ENCODE results near the gene SLC25A53.
"Not testable (repeated sequence)": the region's sequence is repeated elsewhere in the genome, so short reads cannot be mapped to it uniquely, and the experiment has no call there.

SLC25A53 gene

DNA sequence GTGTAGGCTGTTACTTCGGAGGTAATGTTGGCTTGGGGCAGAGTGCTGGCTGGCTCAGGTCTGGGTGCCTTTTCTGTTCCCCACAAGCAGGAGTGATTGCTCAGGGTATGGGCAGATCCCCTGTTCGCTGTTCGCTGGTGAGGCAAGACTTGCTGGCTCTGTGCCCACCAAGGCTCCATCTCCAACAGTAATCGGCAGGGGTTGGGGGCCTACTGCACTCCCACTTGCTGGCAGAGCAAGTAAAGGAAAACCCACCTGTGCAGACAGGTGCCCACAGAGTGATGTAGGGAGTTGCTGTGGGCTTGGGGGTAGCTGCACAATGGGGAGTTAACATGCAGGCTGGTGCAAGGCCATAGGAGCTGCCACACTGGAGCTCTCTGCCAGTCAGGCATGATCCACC is 72.7 kb downstream of the SLC25A53 start:
- Mint-ChIP-seq H3K9me3 (no peaks in the 10 kb centered on the region), H3K4me1 (ENCODE audit: low read depth in 2 of 2) (no peaks in the 10 kb centered on the region), H3K27ac (no peak overlapping the region), H3K27me3 (peaks cover 10 to 15% of the 10 kb centered on the region in 2 donors), H3K36me3 (ENCODE audit: insufficient read depth) (no peaks in the 10 kb centered on the region), H3K4me3 (no peak overlapping the region)
- DNase-seq (no peak), ATAC-seq (replicated peaks) (no peak)

- H3K4me3 Mint-ChIP-seq; H3K36me3 Mint-ChIP-seq (ENCODE audit: insufficient read depth); H3K4me1 Mint-ChIP-seq (ENCODE audit: low read depth in 2 of 2); H3K9me3 Mint-ChIP-seq; H3K27ac Mint-ChIP-seq; ATAC-seq (replicated peaks); H3K27me3 Mint-ChIP-seq; DNase-seq: not testable (repeated sequence)
Observed at GRCh38 chrX:104077854-104078253, 79.0 kb downstream of the SLC25A53 start.

DNA sequence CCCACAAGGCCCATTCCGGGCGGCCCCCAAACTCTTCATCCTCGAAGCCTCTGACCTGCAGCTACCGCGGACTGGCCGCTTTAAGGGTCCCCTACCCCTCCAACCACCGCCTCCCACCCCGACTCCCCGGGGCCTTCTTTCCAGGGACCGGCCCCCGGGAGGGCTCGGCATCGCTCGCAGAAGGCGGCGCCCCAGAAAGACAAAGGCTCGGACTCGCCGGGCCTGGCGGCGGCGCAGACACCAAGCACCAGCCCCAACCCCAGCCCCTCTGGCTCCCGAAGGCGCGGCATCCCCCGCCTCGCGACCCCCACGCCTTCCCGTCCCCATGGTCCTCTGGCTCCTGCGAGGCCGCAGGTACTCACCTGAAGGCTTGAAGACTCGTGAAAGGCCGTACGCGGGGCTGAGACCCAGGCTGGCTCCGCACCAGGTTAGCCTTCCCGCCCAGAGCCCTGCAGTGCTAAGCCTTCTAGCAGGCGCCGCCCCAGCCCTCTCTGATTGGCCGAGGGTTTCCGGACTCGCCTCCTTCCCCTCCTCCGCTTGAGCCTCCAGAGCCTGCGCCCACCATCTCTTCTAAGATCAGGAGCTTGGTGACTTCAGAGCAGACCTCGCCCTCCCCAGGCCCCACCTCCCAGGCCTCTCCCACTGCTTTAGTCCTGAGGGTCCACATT is 80.9 kb downstream of the SLC25A53 start, which contains the start of gene TMSB15C:
Gene TMSB15C, minus strand, starts transcription at position 459 of the 668 bp plus-strand sequence.
- DNase-seq; H3K9me3 Mint-ChIP-seq; H3K36me3 Mint-ChIP-seq (ENCODE audit: insufficient read depth); H3K4me1 Mint-ChIP-seq (ENCODE audit: low read depth in 2 of 2); H3K27ac Mint-ChIP-seq; H3K27me3 Mint-ChIP-seq; H3K4me3 Mint-ChIP-seq: not testable (repeated sequence)
- ATAC-seq (replicated peaks): peak; percentile 96

GRCh38 chrX:104062636-104063035 is 94.2 kb downstream of the SLC25A53 start:
- not testable (repeated sequence) for DNase-seq; H3K27ac Mint-ChIP-seq; H3K4me3 Mint-ChIP-seq; H3K4me1 Mint-ChIP-seq (ENCODE audit: low read depth in 2 of 2); H3K9me3 Mint-ChIP-seq; ATAC-seq (replicated peaks); H3K27me3 Mint-ChIP-seq; H3K36me3 Mint-ChIP-seq (ENCODE audit: insufficient read depth)

- DNase-seq: not testable (repeated sequence)
Observed at GRCh38 chrX:104054956-104055355, 101.9 kb downstream of the SLC25A53 start.

More at GRCh38 chrX:104054956-104055355, 101.9 kb downstream of the SLC25A53 start:
- not testable (repeated sequence) for H3K27ac Mint-ChIP-seq; H3K4me1 Mint-ChIP-seq (ENCODE audit: low read depth in 2 of 2); H3K27me3 Mint-ChIP-seq; H3K9me3 Mint-ChIP-seq; H3K36me3 Mint-ChIP-seq (ENCODE audit: insufficient read depth); H3K4me3 Mint-ChIP-seq; ATAC-seq (replicated peaks)

Data from effector memory CD8-positive, alpha-beta T cell (primary cell).